Measurements from ENCODE around the gene PTGES3L. TPM values are rescaled to one million over a fixed set of nuclear protein-coding genes. Genes with fewer than 3 reads are reported as not detected.
A peak's percentile ranks its signal among the peaks of the same experiment; 100 is the strongest.

Gene PTGES3L
- total and polyA plus RNA-seq, 2 of the 13 experiments (the other 11 are each of a cell fraction or from before 2014, with no cell fraction given), result 1.2 to 2.9 TPM

DNA sequence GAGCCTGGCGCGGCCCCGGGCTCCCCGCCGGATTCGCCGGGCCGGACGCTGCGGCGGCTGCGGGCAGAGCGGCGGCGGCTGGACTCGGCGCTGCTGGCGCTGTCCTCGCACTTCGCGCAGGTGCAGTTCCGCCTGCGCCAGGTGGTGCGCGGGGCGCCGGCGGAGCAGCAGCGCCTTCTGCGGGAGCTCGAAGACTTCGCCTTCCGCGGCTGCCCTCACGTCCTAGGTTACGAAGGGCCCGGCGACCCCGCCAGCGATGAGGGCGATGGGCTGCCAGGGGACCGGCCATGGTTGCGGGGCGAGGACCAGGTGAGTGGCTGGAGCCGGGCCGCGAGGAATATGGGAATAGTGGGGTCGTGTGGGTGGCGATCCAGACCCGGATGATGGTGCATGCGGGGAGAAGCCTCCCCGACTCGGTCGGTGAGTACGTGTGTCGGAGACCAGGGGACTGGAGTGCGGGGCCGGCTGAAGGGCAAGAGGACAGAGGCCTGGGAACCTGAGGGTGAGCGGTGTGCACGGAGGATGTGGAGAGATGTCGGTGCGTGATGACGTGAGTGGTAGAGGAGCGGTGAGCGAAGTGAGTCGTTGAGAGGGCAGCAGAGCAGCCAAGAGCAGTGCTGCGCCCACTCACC lies 1.0 kb upstream of the PTGES3L start (continued):
- TF ChIP-seq, protein P1, sequence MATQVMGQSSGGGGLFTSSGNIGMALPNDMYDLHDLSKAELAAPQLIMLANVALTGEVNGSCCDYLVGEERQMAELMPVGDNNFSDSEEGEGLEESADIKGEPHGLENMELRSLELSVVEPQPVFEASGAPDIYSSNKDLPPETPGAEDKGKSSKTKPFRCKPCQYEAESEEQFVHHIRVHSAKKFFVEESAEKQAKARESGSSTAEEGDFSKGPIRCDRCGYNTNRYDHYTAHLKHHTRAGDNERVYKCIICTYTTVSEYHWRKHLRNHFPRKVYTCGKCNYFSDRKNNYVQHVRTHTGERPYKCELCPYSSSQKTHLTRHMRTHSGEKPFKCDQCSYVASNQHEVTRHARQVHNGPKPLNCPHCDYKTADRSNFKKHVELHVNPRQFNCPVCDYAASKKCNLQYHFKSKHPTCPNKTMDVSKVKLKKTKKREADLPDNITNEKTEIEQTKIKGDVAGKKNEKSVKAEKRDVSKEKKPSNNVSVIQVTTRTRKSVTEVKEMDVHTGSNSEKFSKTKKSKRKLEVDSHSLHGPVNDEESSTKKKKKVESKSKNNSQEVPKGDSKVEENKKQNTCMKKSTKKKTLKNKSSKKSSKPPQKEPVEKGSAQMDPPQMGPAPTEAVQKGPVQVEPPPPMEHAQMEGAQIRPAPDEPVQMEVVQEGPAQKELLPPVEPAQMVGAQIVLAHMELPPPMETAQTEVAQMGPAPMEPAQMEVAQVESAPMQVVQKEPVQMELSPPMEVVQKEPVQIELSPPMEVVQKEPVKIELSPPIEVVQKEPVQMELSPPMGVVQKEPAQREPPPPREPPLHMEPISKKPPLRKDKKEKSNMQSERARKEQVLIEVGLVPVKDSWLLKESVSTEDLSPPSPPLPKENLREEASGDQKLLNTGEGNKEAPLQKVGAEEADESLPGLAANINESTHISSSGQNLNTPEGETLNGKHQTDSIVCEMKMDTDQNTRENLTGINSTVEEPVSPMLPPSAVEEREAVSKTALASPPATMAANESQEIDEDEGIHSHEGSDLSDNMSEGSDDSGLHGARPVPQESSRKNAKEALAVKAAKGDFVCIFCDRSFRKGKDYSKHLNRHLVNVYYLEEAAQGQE (IDR thresholded peaks at IDR 0.05; ENCODE audit: borderline replicate concordance in 1 of 2, low read depth in 1 of 2, low read length in 2 of 2), result peak in 1 of 2 experiments; percentile 22; a peak in 1 of 4 replicates
- TF ChIP-seq, protein P2, sequence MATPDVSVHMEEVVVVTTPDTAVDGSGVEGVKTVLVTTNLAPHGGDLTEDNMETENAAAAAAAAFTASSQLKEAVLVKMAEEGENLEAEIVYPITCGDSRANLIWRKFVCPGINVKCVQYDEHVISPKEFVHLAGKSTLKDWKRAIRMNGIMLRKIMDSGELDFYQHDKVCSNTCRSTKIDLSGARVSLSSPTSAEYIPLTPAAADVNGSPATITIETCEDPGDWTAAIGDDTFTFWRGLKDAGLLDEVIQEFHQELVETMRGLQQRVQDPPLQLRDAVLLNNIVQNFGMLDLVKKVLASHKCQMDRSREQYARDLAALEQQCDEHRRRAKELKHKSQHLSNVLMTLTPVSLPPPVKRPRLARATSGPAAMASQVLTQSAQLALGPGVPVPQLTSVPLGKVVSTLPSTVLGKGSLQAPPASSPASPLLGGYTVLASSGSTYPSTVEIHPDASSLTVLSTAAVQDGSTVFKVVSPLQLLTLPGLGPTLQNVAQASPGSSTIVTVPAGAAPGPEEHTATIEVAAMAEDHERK (CRISPR knock-in tag; IDR thresholded peaks at IDR 0.05; ENCODE audit: low read depth), result peak; percentile 27; the same call in 1 of the 2 replicates
- TF ChIP-seq, protein P3, sequence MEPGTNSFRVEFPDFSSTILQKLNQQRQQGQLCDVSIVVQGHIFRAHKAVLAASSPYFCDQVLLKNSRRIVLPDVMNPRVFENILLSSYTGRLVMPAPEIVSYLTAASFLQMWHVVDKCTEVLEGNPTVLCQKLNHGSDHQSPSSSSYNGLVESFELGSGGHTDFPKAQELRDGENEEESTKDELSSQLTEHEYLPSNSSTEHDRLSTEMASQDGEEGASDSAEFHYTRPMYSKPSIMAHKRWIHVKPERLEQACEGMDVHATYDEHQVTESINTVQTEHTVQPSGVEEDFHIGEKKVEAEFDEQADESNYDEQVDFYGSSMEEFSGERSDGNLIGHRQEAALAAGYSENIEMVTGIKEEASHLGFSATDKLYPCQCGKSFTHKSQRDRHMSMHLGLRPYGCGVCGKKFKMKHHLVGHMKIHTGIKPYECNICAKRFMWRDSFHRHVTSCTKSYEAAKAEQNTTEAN (CRISPR knock-in tag; conservative IDR thresholded peaks at IDR 0.05), result peak; percentile 74
- TF ChIP-seq NR2C2 (CRISPR knock-in tag; IDR thresholded peaks at IDR 0.05; ENCODE audit: borderline replicate concordance) (peak; percentile 52; the same call in 1 of the 2 replicates), ZNF292 (CRISPR knock-in tag; IDR thresholded peaks at IDR 0.05; ENCODE audit: borderline replicate concordance, low read depth) (0 out of 2 replicates have a peak, but pooled peaks have one; percentile 43), HHEX (CRISPR knock-in tag; IDR thresholded peaks at IDR 0.05) (no peak), FOXP1 (IDR thresholded peaks at IDR 0.05) (no peak), FOXP1 (CRISPR knock-in tag; IDR thresholded peaks at IDR 0.05) (no peak), THAP11 (CRISPR knock-in tag; IDR thresholded peaks at IDR 0.05) (no peak), ZFP82 (CRISPR knock-in tag; IDR thresholded peaks at IDR 0.05; ENCODE audit: borderline replicate concordance) (peak; percentile 26; the same call in 1 of the 2 replicates), HNRNPK (IDR thresholded peaks at IDR 0.05; ENCODE audit: low read depth, low read length, poor library complexity, severe bottlenecking) (no peak), ZNF337 (CRISPR knock-in tag; IDR thresholded peaks at IDR 0.05; ENCODE audit: borderline replicate concordance, low read depth) (peak; percentile 80; the same call in 1 of the 2 replicates), NONO (IDR thresholded peaks at IDR 0.05) (no peak), NONO (CRISPR knock-in tag; conservative IDR thresholded peaks at IDR 0.05) (no peak)
- TF ChIP-seq, protein P4, sequence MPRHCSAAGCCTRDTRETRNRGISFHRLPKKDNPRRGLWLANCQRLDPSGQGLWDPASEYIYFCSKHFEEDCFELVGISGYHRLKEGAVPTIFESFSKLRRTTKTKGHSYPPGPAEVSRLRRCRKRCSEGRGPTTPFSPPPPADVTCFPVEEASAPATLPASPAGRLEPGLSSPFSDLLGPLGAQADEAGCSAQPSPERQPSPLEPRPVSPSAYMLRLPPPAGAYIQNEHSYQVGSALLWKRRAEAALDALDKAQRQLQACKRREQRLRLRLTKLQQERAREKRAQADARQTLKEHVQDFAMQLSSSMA (CRISPR knock-in tag; IDR thresholded peaks at IDR 0.05), result 0 out of 2 replicates have a peak, but pooled peaks have one; percentile 71
- TF ChIP-seq, protein P5, sequence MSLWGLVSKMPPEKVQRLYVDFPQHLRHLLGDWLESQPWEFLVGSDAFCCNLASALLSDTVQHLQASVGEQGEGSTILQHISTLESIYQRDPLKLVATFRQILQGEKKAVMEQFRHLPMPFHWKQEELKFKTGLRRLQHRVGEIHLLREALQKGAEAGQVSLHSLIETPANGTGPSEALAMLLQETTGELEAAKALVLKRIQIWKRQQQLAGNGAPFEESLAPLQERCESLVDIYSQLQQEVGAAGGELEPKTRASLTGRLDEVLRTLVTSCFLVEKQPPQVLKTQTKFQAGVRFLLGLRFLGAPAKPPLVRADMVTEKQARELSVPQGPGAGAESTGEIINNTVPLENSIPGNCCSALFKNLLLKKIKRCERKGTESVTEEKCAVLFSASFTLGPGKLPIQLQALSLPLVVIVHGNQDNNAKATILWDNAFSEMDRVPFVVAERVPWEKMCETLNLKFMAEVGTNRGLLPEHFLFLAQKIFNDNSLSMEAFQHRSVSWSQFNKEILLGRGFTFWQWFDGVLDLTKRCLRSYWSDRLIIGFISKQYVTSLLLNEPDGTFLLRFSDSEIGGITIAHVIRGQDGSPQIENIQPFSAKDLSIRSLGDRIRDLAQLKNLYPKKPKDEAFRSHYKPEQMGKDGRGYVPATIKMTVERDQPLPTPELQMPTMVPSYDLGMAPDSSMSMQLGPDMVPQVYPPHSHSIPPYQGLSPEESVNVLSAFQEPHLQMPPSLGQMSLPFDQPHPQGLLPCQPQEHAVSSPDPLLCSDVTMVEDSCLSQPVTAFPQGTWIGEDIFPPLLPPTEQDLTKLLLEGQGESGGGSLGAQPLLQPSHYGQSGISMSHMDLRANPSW (CRISPR knock-in tag; IDR thresholded peaks at IDR 0.05; ENCODE audit: borderline replicate concordance), result no peak
- TF ChIP-seq, protein P6, sequence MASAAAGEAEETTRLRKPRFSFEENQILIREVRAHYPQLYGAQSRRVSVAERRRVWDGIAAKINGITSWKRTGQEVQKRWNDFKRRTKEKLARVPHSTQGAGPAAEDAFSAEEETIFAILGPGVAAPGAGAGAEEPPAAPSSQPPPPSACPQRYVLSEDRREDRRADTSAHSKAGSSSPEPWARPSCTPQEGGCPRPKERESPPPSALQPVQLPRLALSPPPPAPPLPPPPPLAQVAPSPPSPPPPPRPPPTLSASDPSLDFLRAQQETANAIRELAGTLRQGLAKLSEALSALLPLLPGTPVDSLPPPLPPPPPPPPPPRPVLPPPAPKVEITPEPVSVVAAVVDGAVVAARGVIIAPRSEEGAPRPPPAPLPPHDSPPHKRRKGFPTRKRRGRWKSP (CRISPR knock-in tag; IDR thresholded peaks at IDR 0.05), result peak; percentile 97

Measured in HepG2 (cell line).